HAP-1 (cell line): Measurements from ENCODE around the gene C5AR2.
"Not testable (repeated sequence)": the region's sequence is repeated elsewhere in the genome, so short reads cannot be mapped to it uniquely, and the experiment has no call there.

Experiments used
- DNase-seq, 2 experiments: peaks; one replicate each; pipeline ENCODE4 v3.0.0-alpha.2; 2016 to 2020; ENCODE audit warnings: low spot score in 2 of 2
- H3K27me3 ChIP-seq: fragments of 250-450 bp; sonication (Bioruptor Pico); 2 replicates; pipeline ENCODE4 v1.5.1; 2020; ENCODE audit warnings: low read depth, mild to moderate bottlenecking, moderate library complexity
- H3K36me3 ChIP-seq: fragments of 250-450 bp; sonication (Bioruptor Pico); replicated peaks from 2 replicates; pipeline ENCODE4 v1.5.1; 2020; ENCODE audit warnings: mild to moderate bottlenecking
- H3K4me1 ChIP-seq: fragments of 250-450 bp; sonication (Bioruptor Pico); 2 replicates; pipeline ENCODE4 v1.5.1; 2020; ENCODE audit warnings: mild to moderate bottlenecking
- H3K4me3 ChIP-seq: fragments of 250-450 bp; sonication (Bioruptor Pico); 2 replicates; pipeline ENCODE4 v1.5.1; 2020; ENCODE audit warnings: mild to moderate bottlenecking, moderate library complexity
- H3K9me3 ChIP-seq: fragments of 250-450 bp; sonication (Bioruptor Pico); 2 replicates; pipeline ENCODE4 v1.5.1; 2020; ENCODE audit warnings: mild to moderate bottlenecking, moderate library complexity
- in situ Hi-C: fragments of 300-500 bp; cut with MboI; formaldehyde crosslinking; loops from 3 replicates; pipeline ENCODE4 v1.14.3; 2020; ENCODE audit warnings: low sequenced_read_pairs, inconsistent platforms, mixed read lengths

The C5AR2 gene

DNA sequence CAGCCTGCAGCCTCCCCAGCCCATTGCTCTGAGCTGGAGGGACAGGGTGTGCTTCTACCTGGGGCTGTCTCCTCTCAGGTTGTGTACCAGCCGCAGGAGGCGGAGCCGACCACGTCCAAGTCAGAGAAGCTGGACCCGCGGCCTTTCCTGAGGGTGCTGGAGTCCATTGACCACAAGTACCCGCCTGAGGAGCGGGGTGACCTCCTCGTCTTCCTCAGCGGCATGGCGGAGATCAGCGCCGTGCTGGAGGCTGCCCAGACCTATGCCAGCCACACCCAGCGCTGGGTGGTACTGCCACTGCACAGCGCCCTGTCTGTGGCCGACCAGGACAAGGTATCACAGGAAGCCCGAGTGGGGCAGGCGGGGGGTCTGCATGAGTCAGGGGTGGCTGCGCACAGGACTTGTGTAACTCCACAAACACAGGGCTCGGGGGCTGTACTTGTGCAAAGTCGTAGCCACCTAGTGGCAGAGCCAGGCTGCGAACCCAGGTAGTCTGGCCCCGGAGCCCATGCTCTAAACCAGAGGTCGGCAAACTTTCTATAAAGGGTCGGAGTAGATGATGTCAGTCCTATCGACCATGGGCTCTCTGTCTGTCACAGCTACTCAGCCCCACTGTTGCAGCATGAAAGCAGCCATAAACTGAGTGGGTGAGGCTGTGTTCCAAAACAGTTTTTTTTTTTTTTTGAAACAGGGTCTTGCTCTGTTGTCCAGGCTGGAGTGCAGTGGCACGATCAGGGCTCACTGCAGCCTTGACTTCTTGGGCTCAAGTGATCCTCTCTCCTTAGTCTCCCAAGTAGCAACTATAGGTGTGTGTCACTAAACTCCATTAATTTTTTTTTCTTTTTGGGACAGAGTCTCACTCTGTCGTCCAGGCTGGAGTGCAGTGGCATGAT is 26.1 kb downstream of the C5AR2 start:
- in situ Hi-C loops, result no loop called here
- H3K36me3 ChIP-seq, result peaks cover 93% of the 10 kb centered on the region
- peak in 1 of 2 experiments; percentile 36 for DNase-seq

GRCh38 chr19:47358936-47359335 is 27.0 kb downstream of the C5AR2 start:
- in situ Hi-C loops, result no loop called here
- Histone ChIP-seq H3K9me3 (no peaks in the 10 kb centered on the region), H3K27me3 (no peaks in the 10 kb centered on the region), H3K4me3 (no peak overlapping the region), H3K36me3 (peaks cover 90% of the 10 kb centered on the region), H3K4me1 (no peaks in the 10 kb centered on the region)
- DNase-seq, result no peak

More for the DNA sequence above, 26.1 kb downstream of the C5AR2 start:
- H3K4me3 ChIP-seq, result no peak overlapping the region
- H3K9me3 ChIP-seq, result no peaks in the 10 kb centered on the region
- no peaks in the 10 kb centered on the region for H3K4me1 ChIP-seq
- H3K27me3 ChIP-seq, result no peaks in the 10 kb centered on the region

GRCh38 chr19:47362321-47362720 is 30.3 kb downstream of the C5AR2 start:
- H3K4me3 ChIP-seq, result no peak overlapping the region
- H3K36me3 ChIP-seq, result peaks cover 85% of the 10 kb centered on the region
- DNase-seq, result no peak
- H3K27me3 ChIP-seq, result no peaks in the 10 kb centered on the region
- H3K9me3 ChIP-seq, result no peaks in the 10 kb centered on the region
- in situ Hi-C loops, result no loop called here
- H3K4me1 ChIP-seq, result no peaks in the 10 kb centered on the region

GRCh38 chr19:47363758-47364531 is 32.0 kb downstream of the C5AR2 start:
- peak in 1 of 2 experiments; percentile 41 for DNase-seq
- no peak overlapping the region for H3K4me3 ChIP-seq
- H3K27me3 ChIP-seq, result no peaks in the 10 kb centered on the region
- H3K36me3 ChIP-seq, result peaks cover 73% of the 10 kb centered on the region
- no peaks in the 10 kb centered on the region for H3K4me1 ChIP-seq
- H3K9me3 ChIP-seq, result no peaks in the 10 kb centered on the region
- in situ Hi-C loops, result no loop called here

- H3K4me1 ChIP-seq, in situ Hi-C loops: not testable (repeated sequence)
These were observed 33.5 kb downstream of the C5AR2 start for GRCh38 chr19:47365455-47365854.

DNA sequence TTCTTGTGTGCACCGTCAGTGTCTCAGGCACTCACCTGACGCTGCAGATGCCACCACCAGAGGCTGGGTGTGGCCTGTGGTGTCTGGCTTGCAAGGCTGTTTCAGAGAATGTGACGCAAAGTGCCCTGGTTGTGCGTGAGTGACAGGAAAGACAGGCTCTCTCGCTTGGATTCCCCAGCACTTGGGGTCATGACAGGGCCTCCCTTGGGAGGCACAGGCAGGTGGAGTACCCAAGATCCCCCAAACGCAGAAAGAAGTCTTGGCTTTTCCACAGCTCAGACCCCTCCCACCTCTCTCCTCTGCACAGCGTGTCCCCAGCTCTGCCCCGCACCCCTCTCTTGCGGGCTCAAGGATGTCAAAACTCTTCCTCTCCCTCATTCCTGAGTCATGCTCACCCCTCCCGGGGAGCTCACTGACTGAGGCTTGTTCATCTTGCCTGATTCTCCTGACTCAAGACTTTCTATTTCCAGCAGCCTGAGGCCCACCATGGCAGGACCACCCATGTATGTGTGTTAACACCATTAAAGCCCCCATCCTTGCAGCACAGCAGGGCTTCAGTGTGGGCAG is 38.2 kb downstream of the C5AR2 start:
- no peak for DNase-seq
- Histone ChIP-seq H3K36me3 (peaks cover 73% of the 10 kb centered on the region), H3K4me1 (no peaks in the 10 kb centered on the region), H3K4me3 (no peak overlapping the region), H3K27me3 (no peaks in the 10 kb centered on the region), H3K9me3 (no peaks in the 10 kb centered on the region)
- in situ Hi-C loops, result no loop called here

More at GRCh38 chr19:47365455-47365854, 33.5 kb downstream of the C5AR2 start:
- not testable (repeated sequence) for DNase-seq, H3K4me3 ChIP-seq, H3K9me3 ChIP-seq, H3K27me3 ChIP-seq
- peaks cover 74% of the 10 kb centered on the region for H3K36me3 ChIP-seq

DNA sequence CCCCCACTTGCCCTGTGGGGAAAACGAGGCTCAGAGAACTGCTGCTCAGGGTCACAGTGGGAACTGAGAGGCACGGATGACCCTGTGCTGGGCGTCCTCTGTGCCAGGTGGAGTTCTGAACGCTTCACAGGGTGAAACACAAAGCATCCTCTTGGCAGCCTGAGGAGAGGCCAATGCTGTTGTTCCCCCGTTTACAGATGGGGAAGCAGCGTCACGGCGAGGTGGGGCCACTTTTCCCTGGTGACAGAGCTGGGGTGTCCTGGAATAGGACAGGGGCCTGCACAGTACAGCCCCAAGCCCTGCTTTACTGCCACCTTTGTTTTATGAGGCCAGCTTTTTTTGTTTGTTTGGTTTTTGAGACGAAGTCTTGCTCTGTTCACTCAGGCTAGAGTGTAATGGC is 39.3 kb downstream of the C5AR2 start:
- H3K27me3 ChIP-seq, result no peaks in the 10 kb centered on the region
- H3K9me3 ChIP-seq, result no peaks in the 10 kb centered on the region
- in situ Hi-C loops, result no loop called here
- peaks cover 75% of the 10 kb centered on the region for H3K36me3 ChIP-seq
- DNase-seq, result no peak
- H3K4me1 ChIP-seq, result no peaks in the 10 kb centered on the region
- H3K4me3 ChIP-seq, result no peak overlapping the region

DNA sequence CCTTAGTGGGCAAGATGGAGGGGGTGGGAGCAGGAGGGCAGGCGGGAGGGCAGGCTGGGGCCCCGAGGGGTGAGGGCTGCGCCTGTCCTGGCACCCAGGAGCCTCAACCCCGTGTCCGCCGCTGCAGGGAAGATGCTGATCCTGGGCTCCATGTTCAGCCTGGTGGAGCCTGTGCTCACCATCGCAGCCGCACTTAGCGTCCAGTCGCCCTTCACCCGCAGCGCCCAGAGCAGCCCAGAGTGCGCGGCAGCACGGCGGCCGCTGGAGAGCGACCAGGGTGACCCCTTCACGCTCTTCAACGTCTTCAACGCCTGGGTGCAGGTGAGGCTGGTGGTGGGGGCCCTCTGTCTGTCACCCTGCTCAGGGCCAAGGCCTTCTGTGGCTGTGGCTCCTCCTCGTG is 40.6 kb downstream of the C5AR2 start:
- in situ Hi-C loops, result no loop called here
- peaks cover 75% of the 10 kb centered on the region for H3K36me3 ChIP-seq

GRCh38 chr19:47373246-47374240 is 41.6 kb downstream of the C5AR2 start:
- no peaks in the 10 kb centered on the region for H3K4me1 ChIP-seq
- in situ Hi-C loops, result no loop called here
- H3K9me3 ChIP-seq, result no peaks in the 10 kb centered on the region
- H3K27me3 ChIP-seq, result no peaks in the 10 kb centered on the region
- no peak for DNase-seq
- peaks cover 79% of the 10 kb centered on the region for H3K36me3 ChIP-seq
- H3K4me3 ChIP-seq, result no peak overlapping the region

More for the DNA sequence above, 40.6 kb downstream of the C5AR2 start:
- H3K9me3 ChIP-seq, result no peaks in the 10 kb centered on the region
- no peak overlapping the region for H3K4me3 ChIP-seq
- DNase-seq, result no peak
- no peaks in the 10 kb centered on the region for H3K27me3 ChIP-seq
- H3K4me1 ChIP-seq, result no peaks in the 10 kb centered on the region

DNA sequence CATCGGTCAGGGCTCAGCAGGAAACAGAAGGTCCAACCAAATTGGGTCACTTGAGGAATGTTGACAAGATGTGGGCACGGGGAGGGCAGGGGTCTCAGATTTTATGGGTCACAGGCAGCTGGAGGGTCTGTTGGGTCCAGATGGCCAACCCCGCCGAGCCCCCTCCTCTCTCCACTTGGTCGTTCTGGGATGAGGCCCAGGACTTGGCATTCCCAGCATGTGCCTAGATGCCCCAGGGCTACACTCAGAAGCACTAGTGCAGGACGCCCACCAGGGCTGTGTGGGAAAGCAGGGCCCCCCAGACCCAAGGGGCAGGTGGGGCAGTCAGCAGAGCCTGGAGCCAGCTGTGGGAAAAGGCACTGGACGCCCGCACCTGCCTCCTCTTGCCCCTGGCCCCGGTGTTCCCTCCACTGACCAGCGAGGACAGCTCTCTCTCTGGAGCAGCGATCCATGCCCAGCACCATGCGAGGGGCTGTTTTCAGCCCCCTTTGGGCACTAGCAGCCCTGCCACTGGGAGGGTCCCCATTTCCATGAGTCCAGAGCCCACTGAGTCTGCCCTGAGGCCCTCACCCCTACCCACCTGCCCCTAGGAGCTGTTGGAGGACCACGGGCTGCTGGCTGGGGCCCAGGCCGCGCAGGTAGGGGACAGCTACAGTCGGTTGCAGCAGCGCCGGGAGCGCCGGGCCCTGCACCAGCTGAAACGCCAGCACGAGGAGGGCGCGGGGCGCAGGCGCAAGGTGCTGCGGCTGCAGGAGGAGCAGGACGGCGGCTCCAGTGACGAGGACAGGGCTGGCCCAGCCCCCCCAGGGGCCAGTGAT is 43.1 kb downstream of the C5AR2 start:
- in situ Hi-C loops, result no loop called here
- no peaks in the 10 kb centered on the region for H3K9me3 ChIP-seq
- no peak for DNase-seq
- H3K4me3 ChIP-seq, result no peak overlapping the region
- no peaks in the 10 kb centered on the region for H3K27me3 ChIP-seq
- peaks cover 75% of the 10 kb centered on the region for H3K36me3 ChIP-seq
- no peaks in the 10 kb centered on the region for H3K4me1 ChIP-seq

DNA sequence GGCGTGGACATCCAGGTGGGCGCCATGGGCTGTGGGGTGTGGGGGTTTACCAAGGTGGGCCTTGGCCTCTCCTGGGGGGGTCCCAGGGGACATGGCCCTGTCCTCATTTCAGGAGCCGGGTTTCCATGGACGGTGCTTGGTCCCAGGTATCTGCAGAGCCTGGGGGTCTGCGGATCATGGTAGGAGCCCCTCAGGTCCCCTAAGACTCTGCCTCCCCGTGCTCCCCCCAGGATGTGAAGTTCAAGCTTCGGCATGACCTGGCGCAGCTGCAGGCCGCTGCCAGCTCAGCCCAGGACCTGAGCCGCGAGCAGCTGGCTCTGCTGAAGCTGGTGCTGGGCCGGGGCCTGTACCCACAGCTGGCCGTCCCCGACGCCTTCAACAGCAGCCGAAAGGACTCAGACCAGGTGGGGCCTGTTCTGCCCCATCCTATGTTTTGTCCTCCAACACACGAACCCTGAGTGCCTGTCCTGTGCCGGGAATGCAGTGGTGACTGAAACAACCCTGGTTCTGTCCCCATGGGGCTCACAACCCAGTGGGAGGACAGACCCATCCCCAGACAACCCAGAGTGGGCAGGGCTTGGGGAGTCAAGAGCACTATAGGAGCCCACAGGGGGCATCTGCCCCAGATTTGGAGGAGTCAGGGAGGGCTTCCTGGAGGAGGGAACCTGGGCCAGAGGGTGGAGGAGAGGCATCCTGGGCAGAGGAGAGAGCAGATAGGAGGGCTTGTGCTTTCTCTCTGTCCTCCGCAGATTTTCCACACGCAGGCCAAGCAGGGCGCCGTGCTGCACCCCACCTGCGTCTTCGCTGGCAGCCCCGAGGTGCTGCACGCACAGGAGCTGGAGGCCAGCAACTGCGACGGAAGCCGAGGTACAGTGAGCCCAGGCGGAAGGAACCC is 44.0 kb downstream of the C5AR2 start:
- H3K4me1 ChIP-seq, result no peaks in the 10 kb centered on the region
- no peak for DNase-seq
- H3K4me3 ChIP-seq, result no peak overlapping the region
- H3K36me3 ChIP-seq, result peaks cover 75% of the 10 kb centered on the region
- H3K27me3 ChIP-seq, result no peaks in the 10 kb centered on the region
- H3K9me3 ChIP-seq, result no peaks in the 10 kb centered on the region
- in situ Hi-C loops, result no loop called here
